Kidney (tissue), 14 donors: Measurements from ENCODE around the gene PPARA. TPM values are rescaled to one million over a fixed set of nuclear protein-coding genes. Genes with fewer than 3 reads are reported as not detected.
A peak's percentile ranks its signal among the peaks of the same experiment; 100 is the strongest.

ENCODE experiments used
- DNase-seq, 5 donors: peaks; one replicate each; pipeline ENCODE4 v3.0.0-alpha.2; 2013 to 2020
- FAIRE-seq: peaks from 2 replicates; lab custom pipeline; 2012; peaks lifted over from hg19 to GRCh38; lab: Jason Lieb, UNC
- H3K27ac ChIP-seq, 2 donors: one replicate each; pipeline ENCODE4 v1.7.0; 2013; ENCODE audit warnings: low read depth in 2 of 2, low read length in 2 of 2, inconsistent platforms in 1 of 2
- H3K27me3 ChIP-seq: one replicate; pipeline ENCODE4 v1.7.1; 2013; ENCODE audit warnings: low read length, inconsistent platforms; ENCODE audit not compliant: control insufficient read depth, insufficient read depth
- H3K36me3 ChIP-seq, 3 donors: one replicate each; pipeline versions ENCODE4 v1.7.0 to v1.7.1; 2013; ENCODE audit warnings: low read length in 3 of 3, control low read depth in 1 of 3, inconsistent platforms in 1 of 3; ENCODE audit not compliant: insufficient read depth in 3 of 3, control insufficient read depth in 2 of 3
- H3K4me1 ChIP-seq, 3 donors: one replicate each; pipeline versions ENCODE4 v1.7.0 to v1.7.1; 2013; ENCODE audit warnings: low read length in 3 of 3, inconsistent platforms in 1 of 3, low read depth in 1 of 3; ENCODE audit not compliant: control insufficient read depth in 2 of 3, insufficient read depth in 2 of 3
- H3K4me3 ChIP-seq, 3 donors: one replicate each; pipeline versions ENCODE4 v1.7.0 to v1.8.1; 2013; ENCODE audit warnings: low read length in 3 of 3, control low read depth in 1 of 3, inconsistent platforms in 1 of 3
- H3K9ac ChIP-seq, 3 donors: one replicate each; pipeline versions ENCODE4 v1.7.0 to v1.7.1; 2013; ENCODE audit warnings: low read length in 3 of 3, control low read depth in 1 of 3, inconsistent platforms in 1 of 3
- H3K9me3 ChIP-seq, 3 donors: one replicate each; pipeline versions ENCODE4 v1.7.0 to v1.7.1; 2013; ENCODE audit warnings: low read length in 3 of 3, control low read depth in 1 of 3, inconsistent platforms in 1 of 3; ENCODE audit not compliant: control insufficient read depth in 2 of 3, insufficient read depth in 1 of 3
- CTCF ChIP-seq: IDR thresholded peaks from 3 replicates; pipeline ENCODE4 v1.5.1; 2012; ENCODE audit warnings: mild to moderate bottlenecking, moderate library complexity, borderline replicate concordance; ENCODE audit not compliant: insufficient read depth; ENCODE audit errors: extremely low read depth
- intact Hi-C: fragments of 100-400 bp; cut with DNase I; formaldehyde crosslinking; loops from one replicate; pipeline ENCODE4 v1.11.1; 2022
- polyA plus RNA-seq: library from polyadenylated mRNA; stranded (reverse); fragments of 350-450 nt; fragmentation: Illumina TruSeq; extraction: RNeasy Lipid Tissue Mini Kit (QIAGEN cat#74804); gene quantifications from one replicate; pipeline ENCODE4 v1.2.3, GENCODE V29; 2014; ENCODE audit warnings: low read depth, low replicate concordance; ENCODE audit not compliant: insufficient read depth
- total RNA-seq: library from RNA; stranded (reverse); fragmentation: NEBNext Ultra II Directional; extraction: Animal tissue kit (Norgen Biotek cat#: 25700); gene quantifications from one replicate; pipeline ENCODE4 v1.2.1, GENCODE V29; 2021
- donor health status: control.
- donor health status: control.
- donor health status: control.
- donor health status: control.
- donor health status: control.
- donor health status: DM: yes; HTN: yes; CAD: no.
- donor health status: Normal renal cell carcinoma (clear cell type).

Gene PPARA
- total and polyA plus RNA-seq, 2 donors from 2014 or later = 15.8 to 36.8 TPM

GRCh38 chr22:46145896-46146295, 4.4 kb upstream of the PPARA start:
- Histone ChIP-seq H3K36me3 (no peaks in the 10 kb centered on the region), H3K4me1 (peaks cover 0 to 26% (median 25%) of the 10 kb centered on the region in 3 donors), H3K27ac (no peak overlapping the region), H3K4me3 (no peak overlapping the region), H3K27me3 (no peaks in the 10 kb centered on the region), H3K9ac (no peak overlapping the region), H3K9me3 (no peaks in the 10 kb centered on the region)
- no peak for TF ChIP-seq CTCF
- DNase-seq (peak in 1 of 5 donors; percentile 27), FAIRE-seq (no peak)
- intact Hi-C loops = no loop called here

DNA sequence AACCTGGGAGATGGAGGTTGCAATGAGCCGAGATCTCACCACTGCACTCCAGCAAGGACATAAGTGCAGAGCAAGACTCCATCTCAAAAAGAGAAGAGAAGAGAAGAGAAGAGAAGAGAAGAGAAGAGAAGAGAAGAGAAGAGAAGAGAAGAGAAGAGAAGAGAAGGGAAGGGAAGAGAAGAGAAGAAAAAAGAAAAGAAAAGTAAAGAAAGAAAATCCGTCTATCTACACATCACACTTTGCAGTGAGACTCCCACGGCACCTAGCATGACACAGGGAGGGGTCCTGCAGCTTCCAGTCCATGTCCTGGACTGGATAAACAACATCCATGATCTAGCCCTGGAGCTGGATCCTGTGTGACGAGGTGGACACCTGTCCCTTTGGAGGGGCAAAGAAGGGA, 4.0 kb upstream of the PPARA start:
- intact Hi-C loops = no loop called here
- no peak for FAIRE-seq

DNA sequence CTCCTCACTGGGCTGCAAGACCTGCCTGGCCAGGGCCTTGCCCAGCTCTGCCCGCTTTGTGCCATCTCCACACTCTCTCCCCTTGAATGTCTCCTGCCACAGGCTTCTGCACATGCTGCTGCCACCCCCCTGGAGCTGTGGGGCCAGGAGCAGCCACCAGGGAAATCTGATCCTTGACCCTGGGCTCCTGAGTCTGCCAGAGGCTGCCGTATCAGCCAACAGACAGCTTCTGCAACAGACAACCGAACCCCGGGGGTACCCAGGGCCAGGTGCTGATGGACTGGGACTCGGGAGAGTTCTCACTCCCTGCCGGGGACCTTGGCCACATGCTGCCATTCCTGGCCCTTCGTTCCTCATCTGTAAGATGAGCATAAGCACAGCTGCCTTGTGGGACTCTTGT, 3.3 kb upstream of the PPARA start:
- Histone ChIP-seq H3K4me1 (peaks cover 0 to 30% (median 25%) of the 10 kb centered on the region in 3 donors), H3K27me3 (no peaks in the 10 kb centered on the region), H3K36me3 (no peaks in the 10 kb centered on the region), H3K9ac (peak overlapping the region in 1 of 3 donors; percentile 51), H3K27ac (peak overlapping the region in 1 of 2 donors; percentile 97), H3K9me3 (no peaks in the 10 kb centered on the region), H3K4me3 (no peak overlapping the region)
- intact Hi-C loops = no loop called here
- no peak for TF ChIP-seq CTCF
- DNase-seq = peak in 1 of 5 donors; percentile 77
- FAIRE-seq = no peak

More for the DNA sequence above, 4.0 kb upstream of the PPARA start:
- Histone ChIP-seq H3K4me1 (peaks cover 0 to 26% (median 25%) of the 10 kb centered on the region in 3 donors), H3K4me3 (no peak overlapping the region), H3K27me3 (no peaks in the 10 kb centered on the region), H3K36me3 (no peaks in the 10 kb centered on the region), H3K27ac (no peak overlapping the region), H3K9me3 (no peaks in the 10 kb centered on the region), H3K9ac (no peak overlapping the region)
- DNase-seq = peak in 1 of 5 donors; percentile 48
- TF ChIP-seq CTCF = no peak
